SK-N-SH (cell line): ENCODE measurements around the gene ZNF579.

ENCODE experiments used
- CHD2 ChIP-seq: fragments of 150-350 bp; IDR thresholded peaks from 2 replicates; pipeline ENCODE4 v1.6.1; 2018; ENCODE audit warnings: low read length; ENCODE audit not compliant: partially characterized antibody
- CTCF ChIP-seq: fragments of 200-600 bp; sonication (generic); IDR thresholded peaks from 2 replicates; pipeline ENCODE4 v1.6.1; 2017; ENCODE audit warnings: antibody characterized with exemption, mild to moderate bottlenecking, moderate library complexity
- MAX ChIP-seq: IDR thresholded peaks from 2 replicates; pipeline ENCODE4 v1.4.0; 2012; ENCODE audit warnings: low read depth
- POLR2AphosphoS5 ChIP-seq: IDR thresholded peaks from 2 replicates; pipeline ENCODE4 v1.6.1; 2012; ENCODE audit warnings: low read depth, low read length
- RCOR1 ChIP-seq: fragments of 150-350 bp; IDR thresholded peaks from 2 replicates; pipeline ENCODE4 v1.6.1; 2017; ENCODE audit warnings: antibody characterized with exemption, low read length
- RFX5 ChIP-seq: IDR thresholded peaks from 2 replicates; pipeline ENCODE4 v1.6.1; 2012; ENCODE audit warnings: mild to moderate bottlenecking, improper control_type of control experiment, low read length
- RXRA ChIP-seq: IDR thresholded peaks from 2 replicates; pipeline ENCODE4 v1.4.0; 2012; ENCODE audit warnings: low read depth, mild to moderate bottlenecking, borderline replicate concordance
- TAF1 ChIP-seq: IDR thresholded peaks from 2 replicates; pipeline ENCODE4 v1.6.1; 2012; ENCODE audit warnings: low read depth, mild to moderate bottlenecking, low read length, moderate library complexity, borderline replicate concordance
- TEAD4 ChIP-seq: IDR thresholded peaks from 2 replicates; pipeline ENCODE4 v1.4.0; 2012; ENCODE audit warnings: mild to moderate bottlenecking, borderline replicate concordance; ENCODE audit not compliant: insufficient read depth
- USF1 ChIP-seq: IDR thresholded peaks from 2 replicates; pipeline ENCODE4 v1.4.0; 2012; ENCODE audit warnings: low read depth, borderline replicate concordance
- USF2 ChIP-seq: fragments of 150-350 bp; IDR thresholded peaks from 2 replicates; pipeline ENCODE4 v1.6.1; 2017; ENCODE audit warnings: antibody characterized with exemption, low read length, low read depth, borderline replicate concordance
- YY1 ChIP-seq: IDR thresholded peaks from 2 replicates; pipeline ENCODE4 v1.4.0; 2012; ENCODE audit warnings: low read depth, mild to moderate bottlenecking

GRCh38 chr19:55581145-55581822 is 636 bp upstream of the ZNF579 start:
- TF ChIP-seq RFX5 (no peak), RCOR1 (no peak), USF1 (no peak), MAX (no peak), CHD2 (no peak), YY1 (no peak), CTCF (no peak), TAF1 (no peak), RXRA (no peak), TEAD4 (no peak), USF2 (no peak), POLR2AphosphoS5 (no peak)
